Adrenal gland (tissue), 12 donors: Measurements from ENCODE around the gene GGA2. TPM values are rescaled to one million over a fixed set of nuclear protein-coding genes. Genes with fewer than 3 reads are reported as not detected.
"Not testable (repeated sequence)": the region's sequence is repeated elsewhere in the genome, so short reads cannot be mapped to it uniquely, and the experiment has no call there.

Source experiments
- DNase-seq, 7 donors: peaks; one replicate each; pipeline ENCODE4 v3.0.0-alpha.2; 2019 to 2020
- H3K27ac ChIP-seq, 5 donors: fragments of 200-600 bp; sonication (generic) in 4 of 5; 1 replicate in 3 of 5; 2 replicates in 2 of 5; pipeline versions ENCODE4 v1.5.1 to v1.8.0; 2016 to 2020; ENCODE audit warnings: mild to moderate bottlenecking in 1 of 5
- H3K27me3 ChIP-seq: fragments of 200-600 bp; 2 replicates; pipeline ENCODE4 v1.8.0; 2021
- H3K36me3 ChIP-seq, 2 donors: fragments of 200-600 bp; replicated peaks in 1 of 2; 1 replicate in 1 of 2; 2 replicates in 1 of 2; pipeline versions ENCODE4 v1.5.1 to v1.8.0; 2018 to 2022
- H3K4me1 ChIP-seq, 2 donors: fragments of 200-600 bp; replicated peaks in 1 of 2; 1 replicate in 1 of 2; 2 replicates in 1 of 2; pipeline versions ENCODE4 v1.5.1 to v1.8.0; 2018 to 2021
- H3K4me3 ChIP-seq, 4 donors: fragments of 200-600 bp; sonication (generic) in 3 of 4; one replicate each; pipeline ENCODE4 v1.5.1; 2016 to 2018
- H3K9me3 ChIP-seq, 3 donors: fragments of 200-600 bp; sonication (generic) in 1 of 3; replicated peaks in 1 of 3; 1 replicate in 2 of 3; 2 replicates in 1 of 3; pipeline versions ENCODE4 v1.5.1 to v1.8.0; 2016 to 2021
- CTCF ChIP-seq, 6 experiments: fragments of 450-650 bp in 4 of 6; fragments of 200-600 bp in 2 of 6; sonication (generic) in 1 of 6; IDR thresholded peaks; 1 replicate in 5 of 6; 2 replicates in 1 of 6; pipeline versions ENCODE4 v1.5.1 to v1.8.0; 2016 to 2021; ENCODE audit warnings: antibody characterized with exemption in 6 of 6, mild to moderate bottlenecking in 2 of 6, moderate library complexity in 1 of 6
- POLR2A ChIP-seq, 2 donors: fragments of 450-650 bp; IDR thresholded peaks; one replicate each; pipeline ENCODE4 v1.6.1; 2017; ENCODE audit warnings: antibody characterized with exemption in 2 of 2, mild to moderate bottlenecking in 2 of 2, moderate library complexity in 1 of 2
- WGBS, 4 donors: extraction: QIAGEN DNeasy Blood & Tissue Kit in 2 of 4; methylation state at CpG; one replicate each; pipeline versions ENCODE4 v1.1.5 to v1.1.7; 2013 to 2017; 5-methylcytosine and 5-hydroxymethylcytosine counted together
- intact Hi-C, 2 donors: fragments of 100-400 bp; cut with DNase I; formaldehyde crosslinking; loops; one replicate each; pipeline versions ENCODE4 v1.14.1 to v1.15.0; 2022 to 2023
- polyA plus RNA-seq, 3 donors: library from polyadenylated mRNA; stranded (reverse); fragments of 200-250 nt in 2 of 3; fragments of 350-450 nt in 1 of 3; fragmentation: Illumina TruSeq in 1 of 3; extraction: RNeasy Lipid Tissue Mini Kit (QIAGEN cat#74804) in 1 of 3; gene quantifications; one replicate each; pipeline ENCODE4 v1.2.3, GENCODE V29; 2013 to 2014
- total RNA-seq, 9 donors: library from RNA; depleted of rRNA in 4 of 9; stranded (reverse); fragments of >200 nt in 4 of 9; fragments of 120-200 nt in 1 of 9; fragmentation: NEBNext Ultra II Directional in 1 of 9; extraction: Animal tissue kit (Norgen Biotek cat#: 25700) in 1 of 9; gene quantifications; one replicate each; pipeline versions ENCODE4 v1.1.0 to v1.2.4, GENCODE V29; 2013 to 2023
- donor health status: healthy with polysubstance abuse.
- donor health status: Bipolar disorder and iron deficiency.
- donor health status: DM: yes; HTN: yes; CAD: no.
- donor health status: DM: no; HTN: no; CAD: no.
- donor health status: DM: no; HTN: no; CAD: no.
- donor health status: DM: yes; HTN: yes; CAD: no.

GGA2 gene
- total and polyA plus RNA-seq, 12 donors = 37.7 to 143 (median 116) TPM

GRCh38 chr16:23544436-23544835 lies 34.1 kb upstream of the GGA2 start:
- WGBS, 4 donors = 93 to 98% (median 96%) methylated on average over 14 of the region's 14 CpGs
- no peak for DNase-seq
- TF ChIP-seq CTCF (IDR thresholded peaks at IDR 0.05) (no peak), POLR2A (IDR thresholded peaks at IDR 0.05) (no peak)
- Histone ChIP-seq H3K27ac (no peak overlapping the region), H3K36me3 (peaks cover 0 to 84% of the 10 kb centered on the region in 2 donors), H3K4me1 (no peaks in the 10 kb centered on the region), H3K9me3 (no peaks in the 10 kb centered on the region), H3K27me3 (no peaks in the 10 kb centered on the region), H3K4me3 (no peak overlapping the region)
- intact Hi-C loops = no loop called here

- intact Hi-C loops, H3K9me3 ChIP-seq, H3K27me3 ChIP-seq, H3K4me3 ChIP-seq, DNase-seq: not testable (repeated sequence)
- H3K27ac ChIP-seq = peak overlapping the region in 1 of 5 donors; percentile 34
- WGBS, 4 donors = 96 to 100% (median 98%) methylated on average over 3 of the region's 3 CpGs
- H3K36me3 ChIP-seq = peaks cover 0 to 54% of the 10 kb centered on the region in 2 donors
- peaks cover 6 to 10% of the 10 kb centered on the region in 2 donors for H3K4me1 ChIP-seq
Observed at GRCh38 chr16:23540817-23541178, 30.5 kb upstream of the GGA2 start.

DNA sequence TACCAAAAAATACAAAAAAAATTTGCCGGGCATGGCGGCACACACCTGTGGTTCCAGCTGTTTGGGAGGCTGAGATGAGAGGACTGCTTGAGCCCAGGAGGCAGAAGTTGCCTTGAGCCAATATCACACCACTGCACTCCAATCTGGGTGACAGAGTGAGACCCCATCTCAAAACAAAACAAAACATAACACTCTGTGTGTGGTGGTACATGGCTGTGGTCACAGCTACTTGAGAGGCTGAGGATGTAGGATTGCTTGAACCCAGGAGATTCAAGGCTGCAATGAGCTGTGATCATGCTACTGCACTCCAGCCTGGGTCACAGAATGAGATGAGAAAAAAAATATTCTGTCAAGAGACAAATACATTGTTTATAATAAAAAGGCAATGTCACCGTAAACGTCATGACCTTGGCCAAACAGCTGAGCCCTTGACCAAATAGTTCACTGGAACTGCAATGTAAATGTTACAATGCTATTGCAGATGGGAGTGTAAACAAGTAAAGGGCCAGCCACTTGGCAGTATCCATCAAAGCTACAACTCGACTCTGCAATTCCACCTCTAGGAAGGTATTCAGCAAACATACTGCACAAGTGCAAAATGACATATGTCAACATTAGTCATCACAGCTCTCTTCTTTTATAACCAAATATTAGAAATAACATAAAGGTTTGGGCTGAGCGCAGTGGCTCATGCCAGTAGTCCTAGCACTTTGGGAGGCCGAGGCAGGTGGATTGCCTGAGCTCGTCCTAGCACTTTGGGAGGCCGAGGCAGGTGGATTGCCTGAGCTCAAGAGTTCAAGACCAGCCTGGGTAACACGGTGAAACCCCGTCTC lies 29.9 kb upstream of the GGA2 start:
- 84% methylated on average over 11 of the region's 11 CpGs for WGBS, 4 donors
- intact Hi-C loops = no loop called here
- Histone ChIP-seq H3K4me1 (peaks cover 6 to 10% of the 10 kb centered on the region in 2 donors), H3K27ac (peak overlapping the region in 1 of 5 donors; percentile 34), H3K36me3 (peaks cover 0 to 56% of the 10 kb centered on the region in 2 donors), H3K27me3 (no peaks in the 10 kb centered on the region), H3K9me3 (no peaks in the 10 kb centered on the region), H3K4me3 (no peak overlapping the region)
- TF ChIP-seq POLR2A (IDR thresholded peaks at IDR 0.05) (no peak), CTCF (IDR thresholded peaks at IDR 0.05) (no peak)
- DNase-seq = no peak

- Histone ChIP-seq H3K27me3 (no peaks in the 10 kb centered on the region), H3K4me1 (peaks cover 6 to 10% of the 10 kb centered on the region in 2 donors), H3K4me3 (no peak overlapping the region), H3K36me3 (peaks cover 0 to 57% of the 10 kb centered on the region in 2 donors), H3K27ac (peak overlapping the region; percentile 40 to 71 (median 60)), H3K9me3 (no peaks in the 10 kb centered on the region)
- 53 to 79% (median 60%) methylated on average over 1 of the region's 1 CpG for WGBS, 4 donors
- intact Hi-C loops = no loop called here
- no peak for DNase-seq
- TF ChIP-seq CTCF (IDR thresholded peaks at IDR 0.05) (no peak), POLR2A (IDR thresholded peaks at IDR 0.05) (no peak)
Observed at GRCh38 chr16:23538919-23539278, 28.6 kb upstream of the GGA2 start.

DNA sequence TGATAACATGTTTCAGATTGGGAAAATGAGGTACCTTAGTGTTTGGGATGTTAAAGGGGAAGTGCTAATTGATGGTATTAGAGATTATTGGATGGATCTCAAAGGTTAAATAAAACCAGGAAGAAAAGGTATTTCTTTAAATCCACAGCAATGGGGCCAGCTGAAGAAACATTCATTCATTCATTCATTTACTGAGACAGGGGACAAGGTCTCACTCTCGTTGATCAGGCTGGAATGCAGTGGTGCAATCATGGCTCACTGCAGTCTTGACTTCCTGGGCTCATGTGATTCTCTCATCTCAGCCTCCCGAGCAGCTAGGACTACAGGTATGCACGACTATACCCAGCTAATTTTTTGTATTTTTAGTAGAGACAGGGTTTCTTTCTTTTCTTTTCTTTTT lies 27.1 kb upstream of the GGA2 start:
- Histone ChIP-seq H3K4me1 (peaks cover 6 to 10% of the 10 kb centered on the region in 2 donors), H3K27me3 (no peaks in the 10 kb centered on the region), H3K9me3 (no peaks in the 10 kb centered on the region), H3K4me3 (no peak overlapping the region), H3K27ac (no peak overlapping the region), H3K36me3 (peaks cover 0 to 57% of the 10 kb centered on the region in 2 donors)
- TF ChIP-seq CTCF (IDR thresholded peaks at IDR 0.05) = no peak
- no peak for TF ChIP-seq POLR2A (IDR thresholded peaks at IDR 0.05)
- no peak for DNase-seq
- intact Hi-C loops = no loop called here
- WGBS, 4 donors = 66 to 77% (median 75%) methylated on average over 3 of the region's 3 CpGs
